Stimulated activated CD4-positive, alpha-beta T cell treated with anti-CD3 and anti-CD28 coated beads, TNF-alpha, amount 100 ng/mL, for 48 hours (primary cell): Measurements from ENCODE around the gene TP73.

Source experiments
- DNase-seq, 3 donors: peaks; one replicate each; pipeline ENCODE4 v3.0.0-alpha.2; 2020; ENCODE audit warnings: low read depth in 3 of 3

Gene TP73

DNA sequence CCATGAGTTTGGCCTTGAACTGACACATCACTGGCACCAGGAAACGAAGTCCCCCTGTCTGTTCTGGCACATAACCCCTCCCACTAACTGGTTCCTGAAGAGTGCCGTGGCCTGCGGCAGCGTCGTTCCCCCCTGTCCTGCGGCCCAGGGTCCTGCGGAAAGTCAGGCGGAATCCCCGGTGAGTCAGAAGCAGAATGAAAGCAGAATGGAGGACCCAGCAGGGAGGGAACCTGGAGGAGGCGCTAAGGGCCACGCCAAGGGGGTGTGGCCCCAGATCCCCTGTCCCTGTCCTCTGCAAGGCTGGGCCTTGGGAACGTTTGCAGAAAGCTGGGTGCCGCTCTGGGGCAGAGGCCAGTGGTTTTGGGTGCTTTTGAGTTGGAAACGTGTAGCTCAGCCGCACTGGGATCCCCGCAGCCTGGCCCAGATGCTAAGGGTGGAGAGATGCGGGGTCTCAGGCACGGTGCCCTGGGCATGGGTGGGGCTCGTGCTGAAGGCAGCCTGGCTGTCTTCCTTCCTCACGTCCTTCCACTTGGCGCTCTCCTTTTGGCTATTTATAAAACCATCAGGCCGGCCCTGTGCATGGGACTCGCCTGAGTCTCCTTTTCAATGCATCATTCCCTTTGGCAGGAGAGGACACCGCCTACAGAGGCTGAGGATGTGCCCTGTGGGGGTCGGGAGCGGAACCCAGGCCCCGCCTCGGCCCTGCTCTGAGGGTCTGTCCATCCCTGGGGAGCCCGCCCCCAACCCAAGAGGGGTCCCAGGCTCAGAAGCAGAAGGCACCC is 36.2 kb downstream of the TP73 start:
- DNase-seq = no peak

DNA sequence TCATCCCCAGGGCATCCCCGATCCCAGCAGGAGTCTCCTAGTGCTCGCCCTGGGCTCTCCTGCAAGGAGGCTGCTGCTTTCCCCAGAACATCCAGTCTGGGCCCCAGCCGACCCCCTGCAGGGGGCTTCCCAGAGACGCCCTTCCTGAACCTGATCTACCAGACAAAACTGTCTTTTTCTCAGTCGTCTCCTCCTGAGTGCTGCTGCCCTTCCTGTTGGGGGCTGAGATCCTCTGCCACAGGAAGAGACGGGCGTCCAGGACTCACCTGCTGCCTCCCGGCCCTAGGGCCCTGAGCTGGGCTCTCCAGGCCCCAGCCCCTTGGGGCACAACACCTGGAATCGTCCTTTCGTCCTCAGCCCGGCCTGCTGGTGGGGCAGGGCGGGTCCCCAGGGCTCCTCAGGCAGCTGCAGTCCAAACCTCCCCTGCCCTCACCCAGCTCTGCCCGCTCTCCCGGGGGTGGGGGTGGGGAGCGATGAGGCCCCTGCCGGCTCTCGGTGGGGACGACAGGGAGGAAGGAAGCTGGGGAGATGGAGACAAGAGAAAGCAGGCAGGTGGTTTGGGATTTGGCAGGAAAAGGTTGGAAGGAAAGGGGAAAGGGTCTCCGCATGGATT is 36.9 kb downstream of the TP73 start:
- DNase-seq = no peak

DNA sequence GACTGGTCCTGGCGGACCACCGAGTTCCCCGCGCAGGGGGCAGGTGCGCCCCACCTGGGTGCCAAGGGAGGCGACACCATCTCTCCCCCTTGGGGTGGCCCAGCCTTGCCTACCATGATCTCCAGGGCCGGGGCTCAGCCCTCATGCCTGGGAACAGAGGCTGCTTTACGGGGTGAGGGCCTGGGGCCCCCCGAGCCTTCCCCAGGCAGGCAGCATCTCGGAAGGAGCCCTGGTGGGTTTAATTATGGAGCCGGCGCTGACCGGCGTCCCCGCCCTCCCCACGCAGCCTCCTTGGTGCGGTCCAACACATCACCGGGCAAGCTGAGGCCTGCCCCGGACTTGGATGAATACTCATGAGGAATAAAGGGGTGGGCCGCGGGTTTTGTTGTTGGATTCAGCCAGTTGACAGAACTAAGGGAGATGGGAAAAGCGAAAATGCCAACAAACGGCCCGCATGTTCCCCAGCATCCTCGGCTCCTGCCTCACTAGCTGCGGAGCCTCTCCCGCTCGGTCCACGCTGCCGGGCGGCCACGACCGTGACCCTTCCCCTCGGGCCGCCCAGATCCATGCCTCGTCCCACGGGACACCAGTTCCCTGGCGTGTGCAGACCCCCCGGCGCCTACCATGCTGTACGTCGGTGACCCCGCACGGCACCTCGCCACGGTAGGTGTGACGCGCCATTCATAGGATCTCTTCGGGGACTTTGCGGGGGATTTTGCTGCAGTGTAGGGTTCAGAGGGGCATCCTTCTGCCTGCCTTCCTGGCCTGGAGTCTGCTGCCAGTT is 38.2 kb downstream of the TP73 start:
- no peak for DNase-seq

DNA sequence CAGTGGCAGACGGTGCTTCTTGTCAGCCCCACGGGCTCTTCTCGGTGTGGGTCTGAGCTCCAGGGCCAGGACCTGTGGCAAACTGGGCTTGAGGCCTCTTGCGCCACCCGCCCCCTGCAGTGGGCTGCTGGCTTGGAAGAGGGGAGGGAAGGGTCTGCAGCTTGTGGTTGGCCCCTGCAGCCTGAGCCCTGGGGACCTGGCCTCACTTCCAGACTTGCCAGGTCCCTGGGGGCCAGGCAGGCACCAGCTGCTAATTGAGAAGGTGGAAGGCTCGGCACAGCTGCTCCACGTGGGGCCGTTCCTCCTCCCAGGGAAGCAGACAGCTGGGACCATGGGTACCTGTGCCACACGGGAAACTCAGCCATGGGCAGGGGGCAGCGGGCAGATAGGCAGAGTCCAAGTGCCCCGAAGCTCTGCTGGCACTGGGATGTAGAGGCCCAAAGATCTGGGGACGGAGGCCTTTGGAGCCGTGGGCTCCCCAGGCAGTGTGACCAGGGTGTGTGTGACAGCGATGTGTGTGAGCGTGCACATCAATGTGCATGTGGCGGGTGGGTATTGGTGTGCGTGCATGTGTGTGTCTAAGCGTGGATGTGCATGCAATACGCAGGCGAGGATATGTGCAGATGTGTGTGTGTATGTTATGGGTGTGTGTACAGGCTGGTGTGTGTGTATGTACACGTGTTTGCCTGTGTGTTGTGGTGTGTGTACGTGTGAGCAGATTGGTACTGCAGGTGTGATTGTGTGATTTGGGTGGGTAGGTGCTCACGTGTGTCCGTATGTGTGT is 39.3 kb downstream of the TP73 start:
- DNase-seq = no peak

DNA sequence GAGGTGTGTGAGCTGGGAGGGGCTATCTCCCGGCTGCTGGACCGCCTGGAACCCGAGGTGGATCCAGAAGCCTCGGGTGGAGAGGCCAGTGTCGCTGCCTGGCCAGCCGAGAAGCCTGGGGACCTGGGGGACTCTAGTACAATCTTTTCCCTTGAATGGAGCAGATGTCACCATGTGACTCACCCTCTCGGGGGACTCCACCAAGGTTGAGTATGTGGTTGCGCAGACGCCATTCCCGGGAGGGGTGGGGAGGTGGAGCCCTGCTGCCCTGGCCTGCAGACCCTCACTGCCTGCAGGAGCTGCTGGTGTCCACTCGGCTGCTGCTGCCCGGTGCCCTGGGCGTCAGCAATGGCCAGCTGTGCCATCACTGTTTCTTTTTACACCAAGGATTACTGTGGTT is 40.3 kb downstream of the TP73 start:
- DNase-seq = no peak

DNA sequence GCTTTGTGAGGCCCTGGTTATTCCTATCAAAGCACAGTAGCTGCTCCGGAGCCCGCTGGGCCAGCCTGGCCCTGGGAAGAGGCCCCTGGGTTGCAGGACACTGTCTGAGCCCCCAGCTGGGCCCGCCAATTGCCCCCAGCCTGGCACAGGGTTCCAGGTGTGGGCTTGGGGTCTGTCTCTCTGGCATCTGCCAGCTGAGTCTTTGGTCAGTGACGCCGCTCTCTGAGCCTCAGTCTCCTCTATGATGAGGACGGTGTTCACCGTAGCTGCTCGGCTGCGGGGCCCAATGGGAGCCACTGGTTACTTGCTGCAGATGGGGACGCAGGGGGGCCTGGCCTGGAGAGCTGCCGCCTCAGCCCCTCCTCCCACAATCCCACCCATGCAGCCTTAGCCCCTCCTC is 41.0 kb downstream of the TP73 start:
- DNase-seq = no peak

DNA sequence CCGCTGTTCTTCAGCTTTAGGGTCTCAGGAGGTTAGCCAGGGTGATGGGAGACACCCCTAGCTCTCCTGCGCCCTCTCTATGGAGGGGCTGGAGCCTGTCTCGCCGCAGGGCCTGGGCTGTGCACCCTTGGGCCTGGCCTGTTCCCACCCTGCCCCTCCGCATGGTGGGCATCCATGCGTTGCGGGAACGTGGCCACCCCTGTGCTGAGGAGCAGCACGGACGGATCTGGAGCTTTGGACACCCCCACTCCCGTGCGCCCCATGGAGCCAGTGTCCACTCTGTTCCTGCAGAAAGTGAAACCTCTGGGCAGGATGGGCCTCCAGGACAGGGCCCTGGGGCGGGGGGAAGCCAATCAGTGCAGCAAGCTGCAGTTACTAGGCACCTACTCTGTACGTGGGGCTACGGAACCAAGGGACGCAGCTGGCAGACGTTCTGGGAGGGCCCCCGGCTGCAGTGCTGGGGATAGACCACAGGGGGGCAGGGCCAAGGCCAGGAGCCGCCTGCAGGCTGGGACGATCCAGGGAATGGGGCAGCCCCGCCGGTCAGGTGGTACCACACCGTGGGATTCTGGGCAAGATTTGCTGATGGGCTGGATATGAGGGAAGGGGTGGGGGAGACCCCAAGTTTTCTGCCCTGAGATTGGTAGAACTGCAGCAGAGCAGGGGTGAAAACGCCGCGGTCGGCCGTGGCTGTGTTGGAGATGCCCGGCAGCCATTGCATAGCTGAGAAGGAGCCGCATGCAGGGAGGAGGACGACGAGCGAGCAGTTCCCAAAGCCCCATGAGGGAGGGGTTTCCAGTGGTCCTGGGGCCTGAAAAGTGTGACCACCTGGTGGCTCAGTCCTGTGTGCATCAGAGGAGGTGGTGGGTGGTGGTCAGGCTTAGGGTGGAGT is 43.3 kb downstream of the TP73 start:
- DNase-seq = peak in 2 of 3 donors; percentile 11 to 16

DNA sequence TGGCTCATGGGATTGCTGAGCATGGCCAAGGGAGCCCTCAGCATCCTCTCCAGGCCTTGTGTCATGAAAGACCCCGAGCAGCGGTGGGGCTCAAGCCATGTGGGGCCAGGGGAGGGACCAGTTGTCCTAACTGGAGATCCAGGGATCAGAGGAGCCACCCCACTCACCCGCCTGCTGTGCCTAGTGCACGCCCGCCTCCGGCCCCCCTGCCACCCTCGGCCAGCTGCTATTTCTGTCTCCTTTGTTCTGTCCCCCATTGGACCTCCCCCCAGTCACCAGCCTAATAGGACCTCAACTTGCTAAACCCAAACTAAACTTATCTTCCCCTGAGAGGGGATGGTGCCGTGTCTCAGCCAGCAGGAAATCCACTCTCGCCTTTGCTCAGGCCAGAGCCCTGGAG is 44.4 kb downstream of the TP73 start:
- DNase-seq = no peak

DNA sequence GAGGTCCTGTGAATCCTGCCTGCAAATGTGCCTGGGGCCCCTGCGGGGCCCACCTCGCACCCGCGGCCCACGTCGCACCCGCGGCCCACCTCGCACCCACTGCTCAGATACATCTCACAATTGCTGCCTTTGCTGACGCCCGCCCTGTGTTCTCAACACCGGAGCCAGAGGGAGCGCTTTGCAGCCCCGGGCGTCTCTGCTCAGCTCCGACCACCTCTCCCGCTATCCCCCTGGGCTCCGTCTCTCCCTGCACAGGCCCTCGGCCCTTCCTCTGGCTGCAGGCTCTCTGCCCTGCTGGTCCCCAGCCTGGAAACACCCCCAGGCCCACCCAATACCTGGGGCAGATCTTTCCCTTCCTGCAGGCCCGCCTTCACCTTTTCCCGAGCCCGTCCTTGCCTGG is 44.8 kb downstream of the TP73 start:
- no peak for DNase-seq

DNA sequence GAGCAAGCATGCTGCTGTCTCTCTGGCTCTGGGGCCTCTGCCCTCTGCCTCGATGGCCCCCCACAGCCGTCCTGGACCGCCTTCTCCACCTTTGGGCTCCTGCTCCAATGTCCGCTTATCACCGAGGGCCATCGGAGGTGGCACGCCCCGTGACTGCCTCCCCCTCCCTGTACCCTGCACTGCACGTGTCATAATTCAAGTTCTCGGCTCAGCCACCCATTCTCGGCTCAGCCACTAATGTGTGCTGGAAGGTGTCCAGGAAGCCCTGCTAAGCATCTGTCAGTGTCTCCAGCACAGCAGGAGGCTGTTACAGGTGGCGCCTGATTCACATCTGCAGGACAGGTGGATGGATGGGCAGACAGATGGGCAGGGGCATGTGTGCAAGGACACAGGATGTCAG is 45.5 kb downstream of the TP73 start:
- no peak for DNase-seq

DNA sequence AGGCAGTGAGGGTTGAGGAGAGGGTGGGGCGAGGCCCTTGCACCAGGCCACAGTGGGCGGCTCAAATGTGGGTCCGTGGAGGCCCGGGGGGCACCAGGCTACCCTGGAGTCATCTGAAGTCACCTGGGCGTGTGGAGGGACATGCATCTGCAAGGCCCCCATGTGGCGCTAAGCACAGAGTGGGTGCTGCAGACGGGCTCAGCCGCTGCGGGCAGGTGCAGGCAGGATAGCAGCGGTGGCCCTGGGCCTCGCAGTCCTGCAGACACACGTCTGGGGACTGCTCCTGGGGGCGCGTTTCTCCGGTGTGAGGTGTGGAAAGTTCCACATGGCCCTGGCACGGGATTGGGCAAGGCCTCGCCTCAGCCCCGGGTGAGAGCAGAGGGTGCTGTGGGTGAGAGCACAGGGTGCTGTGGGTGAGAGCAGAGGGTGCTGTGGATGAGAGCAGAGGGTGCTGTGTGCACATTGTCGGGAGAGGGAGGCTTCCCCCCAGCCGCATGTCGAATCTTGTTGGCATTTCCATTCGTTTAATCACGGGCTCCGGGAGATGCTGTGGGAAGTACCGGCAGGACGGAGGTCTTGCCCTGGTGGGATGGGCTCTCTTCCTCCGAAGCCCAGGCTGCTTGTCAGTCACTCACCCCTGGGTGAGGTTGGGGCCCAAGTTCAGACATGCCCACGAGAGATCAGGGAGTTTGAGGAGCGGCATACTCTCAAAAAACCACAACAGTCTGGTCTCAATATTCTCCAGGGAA is 46.5 kb downstream of the TP73 start:
- no peak for DNase-seq

DNA sequence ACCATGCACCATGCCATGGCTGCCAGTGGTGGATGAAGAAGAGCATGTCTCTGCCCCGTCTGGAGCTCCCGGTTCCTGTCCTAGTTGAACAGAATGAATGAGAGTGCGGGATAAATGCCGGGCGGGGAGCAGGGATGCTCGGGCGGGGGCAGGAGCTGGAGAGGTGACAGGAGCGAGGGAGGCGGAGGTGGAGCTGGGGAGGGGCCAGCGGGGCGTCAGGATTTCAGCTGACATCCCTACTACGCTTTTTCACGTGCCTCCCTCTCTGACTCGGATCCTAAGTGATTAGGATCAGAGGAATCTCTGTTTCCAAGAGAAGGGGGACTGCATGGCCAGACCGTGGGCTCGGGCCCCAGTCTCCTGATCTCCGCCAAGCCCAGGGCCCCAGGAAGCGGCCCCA is 47.3 kb downstream of the TP73 start:
- DNase-seq = no peak

DNA sequence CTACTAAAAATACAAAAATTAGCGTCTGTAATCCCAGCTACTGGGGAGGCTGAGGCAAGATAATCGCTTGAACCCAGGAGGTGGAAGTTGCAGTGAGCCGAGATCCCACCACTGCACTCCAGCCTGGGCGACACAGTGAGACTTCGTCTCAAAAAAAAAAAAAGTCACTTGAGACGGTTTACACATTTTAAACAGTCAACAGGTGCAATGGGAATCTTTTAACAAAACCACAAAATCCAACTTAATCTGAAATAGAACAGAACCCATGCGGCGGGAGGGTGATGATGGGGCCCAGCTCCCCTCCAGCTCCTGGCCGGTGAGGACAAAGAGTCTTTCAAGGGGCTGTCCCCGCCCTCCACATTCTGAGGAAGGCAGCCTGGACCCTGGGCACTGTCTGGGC is 48.3 kb downstream of the TP73 start:
- DNase-seq = no peak

DNA sequence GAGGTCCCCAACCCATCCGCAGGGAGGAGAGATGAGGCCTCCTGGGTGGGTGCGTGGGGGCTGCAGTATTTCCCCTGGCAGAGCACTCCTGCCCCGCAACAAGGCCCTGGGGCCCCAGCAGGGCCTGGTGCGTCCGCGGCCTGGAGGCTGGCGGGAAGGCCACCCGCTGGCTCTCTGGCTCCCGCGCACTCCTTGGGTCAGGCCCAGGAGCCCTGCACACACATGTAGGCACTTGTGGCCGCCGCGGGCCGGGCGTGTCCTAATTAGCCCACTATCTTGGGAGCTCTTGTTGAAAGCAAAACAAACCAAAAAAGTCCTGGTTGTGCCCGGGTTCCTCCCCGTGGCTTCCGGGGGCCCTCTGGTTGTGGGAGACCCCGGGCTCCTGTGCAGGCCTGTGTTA is 50.2 kb downstream of the TP73 start:
- DNase-seq = no peak

DNA sequence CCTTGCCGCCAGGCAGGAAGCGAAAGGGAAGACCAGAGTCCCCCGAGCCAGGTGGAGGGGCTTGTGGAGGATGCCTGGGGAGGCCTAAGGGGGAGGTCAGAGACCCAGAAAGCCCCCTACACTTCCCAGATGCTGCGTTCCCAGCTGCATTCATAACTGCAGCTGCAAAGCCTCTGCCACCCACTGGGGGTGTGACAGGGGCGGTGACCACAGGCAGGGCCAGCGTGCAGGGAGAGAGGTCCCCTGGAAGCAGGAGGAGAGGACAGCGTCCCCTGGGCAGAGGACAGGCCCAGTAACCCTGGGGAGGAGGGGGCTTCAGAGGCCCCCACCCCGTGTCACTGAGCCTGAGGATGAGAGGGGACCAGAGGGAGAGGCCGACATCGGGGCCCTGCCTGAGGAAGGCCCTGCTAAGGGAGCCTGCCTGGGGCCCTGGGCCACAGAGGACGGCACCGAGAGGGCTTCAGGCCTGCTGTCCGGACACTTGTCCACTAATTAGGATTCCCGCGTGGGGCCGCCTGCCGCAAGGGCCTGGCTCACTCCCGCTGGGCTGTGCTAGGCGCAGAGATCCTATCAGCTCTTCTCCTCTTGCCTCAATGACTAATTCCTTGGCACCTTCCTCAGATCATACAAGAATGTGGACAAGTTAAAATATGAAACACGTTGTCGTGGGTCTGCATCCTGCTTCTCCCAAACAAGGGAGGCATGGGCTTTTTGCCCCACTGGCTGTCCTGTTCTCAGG is 50.8 kb downstream of the TP73 start:
- no peak for DNase-seq

DNA sequence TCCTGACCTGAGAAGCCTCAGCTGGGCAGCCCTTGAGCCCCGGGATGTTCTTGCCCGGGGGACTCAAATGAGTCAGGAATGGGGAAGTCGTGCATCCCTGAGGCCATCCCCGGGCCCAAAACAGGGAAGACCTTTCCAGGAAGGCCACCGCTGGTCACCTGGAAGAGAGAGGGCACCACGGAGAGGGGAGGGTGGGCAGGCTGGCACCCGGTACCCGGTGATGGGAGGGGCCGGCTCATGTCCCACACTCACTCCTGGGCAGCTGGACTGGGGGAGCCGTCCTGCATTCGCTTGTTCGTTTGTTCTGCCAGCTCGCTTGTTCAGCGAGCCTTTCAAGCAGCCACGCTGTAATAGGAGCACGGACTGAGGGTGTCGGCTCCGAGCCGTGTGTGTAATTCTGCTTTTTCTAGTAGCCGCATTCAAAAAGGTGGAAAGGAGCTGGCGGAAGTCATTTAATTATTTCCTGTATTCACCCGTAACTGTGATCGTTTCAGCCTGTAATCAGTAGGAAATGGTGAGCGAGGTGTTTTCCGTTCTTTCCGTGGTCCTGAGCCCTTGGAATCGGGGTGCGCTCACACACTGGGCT is 51.6 kb downstream of the TP73 start:
- no peak for DNase-seq

DNA sequence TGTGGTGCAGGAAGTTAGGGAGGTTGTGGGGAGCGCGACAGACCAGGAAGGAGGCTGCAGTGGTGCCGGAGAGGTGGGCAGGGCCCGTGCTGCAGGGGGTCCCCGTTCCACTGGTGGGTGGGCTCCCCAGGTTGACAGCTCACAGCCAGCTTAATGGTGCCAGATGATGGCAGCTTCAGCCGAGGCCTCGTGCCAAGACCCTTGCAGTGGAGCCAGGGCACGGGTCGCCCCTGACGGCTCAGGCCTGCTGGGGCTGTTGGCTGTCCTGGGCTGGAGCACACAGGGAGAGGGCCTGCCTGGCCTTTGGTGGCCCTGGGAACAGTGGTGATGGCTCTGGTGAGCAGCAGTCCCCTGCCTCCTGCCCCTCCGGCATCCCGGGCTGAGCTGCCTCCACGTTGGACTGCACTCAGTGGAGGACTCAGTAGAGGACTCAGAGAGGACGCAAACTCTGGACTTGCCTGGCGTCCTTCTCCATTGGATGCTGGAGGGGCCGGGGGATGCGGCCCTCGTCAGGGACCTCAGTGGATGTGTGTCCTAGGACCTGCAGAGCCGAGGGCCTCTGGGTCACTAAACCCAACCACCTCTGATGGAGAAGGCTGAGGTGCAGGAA is 53.1 kb downstream of the TP73 start:
- DNase-seq = no peak

DNA sequence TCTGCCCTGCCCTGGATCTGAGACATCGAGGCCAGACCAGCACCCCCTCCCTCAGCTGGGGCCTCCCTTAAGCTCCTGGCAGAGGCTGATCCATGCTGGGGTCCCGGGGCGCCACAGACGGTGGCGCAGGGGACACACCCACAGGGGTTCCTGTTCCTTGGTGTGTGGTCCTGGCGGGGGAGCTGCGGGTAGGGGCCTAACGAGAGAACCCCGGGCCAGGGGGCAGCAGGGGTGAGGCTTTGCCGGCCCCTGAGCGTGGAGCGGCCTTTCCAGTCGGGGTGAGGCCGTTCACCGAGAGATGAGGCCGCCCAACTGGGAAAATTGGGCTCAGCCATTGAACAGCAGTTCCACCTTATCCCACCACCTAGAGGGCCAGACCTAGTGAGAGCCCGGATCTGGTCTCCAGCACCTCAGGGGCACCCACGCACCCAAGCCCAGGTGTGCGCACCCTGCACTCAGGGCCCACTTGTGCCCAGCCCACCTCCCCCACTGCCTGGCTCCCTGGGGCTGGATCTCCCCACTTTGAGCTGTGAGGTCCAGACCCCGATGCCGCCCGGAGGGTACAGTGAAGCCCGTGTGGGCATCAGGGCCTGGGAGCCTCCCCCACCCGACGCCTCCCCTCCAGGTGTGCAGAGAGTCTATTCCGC is 54.5 kb downstream of the TP73 start:
- no peak for DNase-seq
